Midbrain (tissue), 1 donor: Measurements from ENCODE around the gene CEP97.

Experiments
- DNase-seq: peaks from one replicate; lab custom pipeline; 2025; lab: John Stamatoyannopoulos, UW

The CEP97 gene

DNA sequence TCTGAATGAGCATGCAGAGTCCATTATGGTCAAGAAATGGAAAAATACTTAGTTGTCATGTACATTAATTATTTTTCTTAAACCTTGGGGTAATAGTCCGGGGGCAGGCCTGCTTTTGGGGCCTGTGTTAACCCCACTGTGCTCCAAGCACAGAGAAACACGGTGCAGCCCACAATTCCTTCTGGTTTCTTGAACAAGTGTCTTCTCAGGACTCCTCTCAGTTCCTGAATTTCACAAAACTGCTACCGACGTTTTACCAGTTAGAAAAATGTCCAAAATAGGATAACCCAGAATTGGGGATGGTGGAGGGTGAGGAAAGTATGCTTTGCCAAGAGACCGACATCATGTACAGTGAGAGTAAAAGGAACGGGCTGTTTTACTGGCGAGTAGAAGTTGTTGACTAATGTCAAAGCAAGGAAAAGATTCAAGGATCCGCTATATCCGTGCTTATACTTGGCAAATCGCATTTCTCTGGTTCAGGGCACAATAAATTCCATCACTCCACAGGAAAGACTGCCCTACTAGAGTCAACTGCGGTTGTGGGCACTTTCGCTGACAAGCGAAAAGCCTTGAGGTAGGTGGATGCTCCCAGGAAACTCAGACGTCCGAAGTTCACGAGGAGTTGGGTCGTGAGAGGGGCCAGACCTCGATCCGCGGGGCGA, 54.1 kb downstream of the CEP97 start:
- peak; percentile 63 for DNase-seq

GRCh38 chr3:101779047-101779821, 54.8 kb downstream of the CEP97 start, which contains the start of gene NXPE3:
TSS of gene NXPE3 (plus strand) at chr3:101779211. CDS start at chr3:101785597, 6,386 bp downstream.
- peak; percentile 94 for DNase-seq

DNA sequence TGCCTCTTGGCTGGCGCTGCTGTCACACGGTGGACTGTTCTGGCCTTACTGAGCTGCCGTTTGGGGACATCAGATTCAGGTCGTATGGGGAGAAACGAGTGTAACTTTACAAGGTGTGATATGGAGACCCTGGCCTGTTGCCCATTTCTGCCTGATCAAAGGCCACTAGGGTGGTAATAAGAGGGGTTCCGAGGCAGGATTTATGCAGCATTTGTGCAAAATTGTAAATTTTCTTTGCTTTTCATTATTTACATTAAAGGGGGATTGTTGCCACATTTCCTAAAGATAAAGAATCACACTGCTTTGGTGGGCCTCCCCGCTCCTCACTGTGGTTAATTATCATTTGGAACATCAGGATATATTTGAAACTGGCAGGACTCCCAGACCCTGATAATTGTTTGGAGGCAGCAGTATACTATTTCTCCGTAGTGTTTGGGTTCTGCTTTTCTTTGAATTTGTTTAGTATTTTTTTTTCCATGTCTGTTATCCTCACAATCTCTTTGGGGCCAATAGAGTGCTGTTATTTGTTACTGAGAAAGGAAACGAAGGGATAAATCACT, 55.5 kb downstream of the CEP97 start:
- peak; percentile 39 for DNase-seq

GRCh38 chr3:101780661-101781060, 56.2 kb downstream of the CEP97 start:
- peak; percentile 39 for DNase-seq

DNA sequence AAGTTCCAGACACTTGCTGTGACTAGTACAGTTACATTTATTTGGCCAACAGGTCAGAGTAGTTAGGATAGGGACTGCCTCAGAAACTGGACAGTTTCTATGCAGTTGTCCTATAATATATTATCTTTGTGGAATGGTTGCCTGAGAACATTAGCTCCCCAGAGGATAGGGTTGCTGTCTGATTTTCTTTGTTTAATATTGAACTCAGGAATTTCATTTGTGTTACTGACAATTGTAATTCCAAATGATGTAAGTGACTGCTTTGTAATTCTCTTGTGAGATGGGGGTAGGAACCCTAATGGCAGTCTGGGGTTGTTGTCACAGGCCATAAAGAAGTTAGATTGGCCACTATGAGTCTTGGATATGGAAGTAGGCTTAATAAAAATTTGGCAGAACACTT, 56.8 kb downstream of the CEP97 start:
- no peak for DNase-seq

DNA sequence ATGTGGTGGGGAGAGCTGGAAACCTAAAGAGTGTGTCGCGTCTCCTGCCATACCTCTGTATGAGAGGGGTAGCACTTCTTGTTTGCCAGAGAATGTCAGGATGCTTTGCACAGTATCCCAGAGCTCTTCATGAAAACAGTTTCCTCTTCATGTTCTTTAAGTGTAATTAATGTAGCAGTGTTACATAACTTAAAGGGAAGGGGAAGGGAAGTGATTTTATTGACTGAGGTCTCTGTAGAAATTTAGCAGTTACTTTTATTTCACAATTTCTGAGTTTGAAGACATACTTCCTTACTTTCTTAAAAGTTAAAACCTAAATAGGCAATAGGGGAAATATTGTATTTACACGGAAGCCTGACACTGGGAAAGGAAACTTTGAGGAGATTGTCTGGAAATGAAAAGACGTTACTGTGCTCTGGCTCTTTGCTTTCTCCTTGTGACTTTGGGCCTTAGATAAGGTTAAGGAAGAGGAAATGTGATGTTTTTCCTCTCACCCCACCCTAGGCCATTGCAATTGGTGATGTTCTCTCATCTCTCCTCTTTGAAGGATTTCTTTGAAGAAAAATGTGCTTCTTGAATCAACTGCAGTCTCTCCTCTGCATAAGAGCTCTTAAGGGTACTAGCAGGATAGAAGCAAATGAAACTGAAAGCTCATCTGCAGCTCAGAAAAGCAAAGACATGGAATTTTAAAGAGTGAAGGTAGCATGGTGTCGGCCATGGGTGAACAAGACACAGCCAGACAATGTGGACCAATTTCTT, 60.6 kb downstream of the CEP97 start:
- DNase-seq, result no peak

DNA sequence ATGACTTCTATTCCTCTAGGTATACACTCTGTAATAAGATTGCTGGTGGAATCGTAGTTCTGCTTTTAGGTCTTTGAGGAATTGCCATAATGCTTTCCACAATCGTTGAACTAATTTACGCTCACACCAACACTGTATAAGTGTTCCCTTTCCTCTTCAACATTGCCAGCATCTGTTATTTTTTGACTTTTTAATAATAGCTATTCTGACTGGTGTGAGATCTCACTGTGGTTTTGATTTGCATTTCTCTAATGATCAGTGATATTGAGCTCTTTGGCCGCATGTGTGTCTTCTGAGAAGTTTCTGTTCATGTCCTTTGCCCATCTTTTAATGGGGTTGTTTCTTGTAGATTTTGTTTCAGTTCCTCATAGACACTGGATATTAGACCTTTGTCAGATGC, 67.4 kb downstream of the CEP97 start:
- no peak for DNase-seq

- no peak for DNase-seq
Observed at GRCh38 chr3:101796077-101796680, 71.8 kb downstream of the CEP97 start.

- DNase-seq, result no peak
Observed at GRCh38 chr3:101801174-101801573, 76.8 kb downstream of the CEP97 start.

GRCh38 chr3:101802179-101802578, 77.8 kb downstream of the CEP97 start:
- DNase-seq, result no peak

DNA sequence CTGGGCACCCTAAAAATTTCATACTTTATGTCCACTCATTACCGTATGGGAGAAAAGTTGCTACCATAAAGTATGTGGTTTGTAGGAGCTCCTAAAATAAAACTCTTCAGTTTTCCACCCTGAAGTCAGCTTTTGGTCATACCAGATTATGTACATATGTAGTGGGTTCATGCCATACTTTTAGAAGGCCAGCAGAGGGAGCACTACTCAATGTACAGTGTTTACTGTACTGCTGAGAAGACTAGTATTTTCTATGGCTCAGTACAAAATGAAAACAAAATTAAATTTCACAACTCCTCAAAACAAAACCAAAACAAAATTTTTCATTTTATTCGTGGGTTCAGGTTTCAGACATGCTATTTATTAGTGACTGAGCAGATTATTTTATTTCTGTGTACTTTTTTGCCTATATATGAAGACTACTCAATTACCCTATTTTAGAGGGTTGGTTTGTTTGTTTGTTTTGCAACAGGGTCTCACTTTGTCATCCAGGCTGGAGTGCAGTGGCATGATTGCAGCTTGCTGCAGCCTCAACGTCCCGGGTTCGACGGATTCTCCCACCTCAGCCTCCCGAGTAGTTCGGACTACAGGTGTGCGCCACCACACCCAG, 78.9 kb downstream of the CEP97 start:
- peak; percentile 71 for DNase-seq

- no peak for DNase-seq
Observed at GRCh38 chr3:101803939-101804338, 79.5 kb downstream of the CEP97 start.

GRCh38 chr3:101806491-101806890, 82.1 kb downstream of the CEP97 start:
- DNase-seq, result no peak

GRCh38 chr3:101807888-101808287, 83.5 kb downstream of the CEP97 start:
- DNase-seq, result no peak

DNA sequence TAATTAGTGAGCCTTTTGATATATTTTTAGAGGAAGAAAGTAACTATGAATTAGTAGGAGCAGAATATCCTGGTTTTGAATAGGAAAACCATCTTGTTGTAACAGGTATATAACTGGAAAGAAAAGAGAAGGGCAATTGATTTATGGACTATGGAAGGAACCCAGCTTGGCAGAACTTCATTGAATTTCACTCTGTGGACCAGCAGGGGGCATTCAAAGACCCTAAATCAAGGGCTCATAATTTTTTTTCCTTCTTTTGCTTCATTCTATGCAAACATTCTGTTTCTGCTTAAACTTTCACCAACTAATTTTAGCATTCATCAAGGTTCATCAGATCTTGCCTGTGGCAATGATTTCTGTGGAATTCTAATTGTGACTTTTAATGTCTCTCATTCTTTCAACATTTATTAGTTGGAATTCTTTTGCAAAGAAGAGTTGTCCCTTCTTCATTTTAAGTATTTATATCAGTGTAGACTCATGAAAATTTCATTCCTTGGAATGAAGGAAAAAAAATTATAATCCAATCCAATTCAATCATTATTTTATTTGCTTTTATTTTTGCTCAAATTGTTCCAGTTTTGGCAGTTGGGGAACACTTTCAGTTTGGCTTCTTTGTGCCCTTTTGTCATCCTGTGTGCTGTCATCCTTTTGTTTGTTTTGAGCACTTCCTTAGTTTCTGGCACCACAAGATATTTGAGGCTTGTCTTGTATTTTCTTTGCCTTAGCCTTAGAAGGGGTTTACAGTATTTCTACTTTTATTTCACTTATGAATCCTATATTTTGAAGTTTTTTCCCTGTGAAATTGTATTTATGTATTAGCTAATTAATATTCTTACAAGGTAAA, 85.0 kb downstream of the CEP97 start:
- DNase-seq, result peak; percentile 25

DNA sequence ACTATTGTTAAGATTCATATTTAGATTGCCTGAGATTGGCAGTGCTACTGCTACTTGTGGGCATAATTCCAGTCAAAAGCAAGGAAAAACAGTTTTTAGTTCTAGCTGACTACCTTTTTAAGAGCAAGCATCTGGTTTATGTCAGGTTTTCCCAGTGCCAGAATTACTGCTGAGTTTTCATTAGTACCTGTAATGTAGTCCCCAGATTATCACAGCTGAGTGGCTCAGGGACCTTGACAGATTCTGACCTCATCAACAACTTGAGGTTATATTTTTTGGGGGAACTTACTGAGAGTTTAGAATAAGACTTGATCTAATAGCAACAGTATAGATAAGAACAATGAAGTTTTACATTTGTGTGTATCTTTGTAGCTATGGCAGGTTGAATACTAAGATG, 85.6 kb downstream of the CEP97 start:
- no peak for DNase-seq

GRCh38 chr3:101811875-101812274, 87.5 kb downstream of the CEP97 start:
- DNase-seq, result no peak

DNA sequence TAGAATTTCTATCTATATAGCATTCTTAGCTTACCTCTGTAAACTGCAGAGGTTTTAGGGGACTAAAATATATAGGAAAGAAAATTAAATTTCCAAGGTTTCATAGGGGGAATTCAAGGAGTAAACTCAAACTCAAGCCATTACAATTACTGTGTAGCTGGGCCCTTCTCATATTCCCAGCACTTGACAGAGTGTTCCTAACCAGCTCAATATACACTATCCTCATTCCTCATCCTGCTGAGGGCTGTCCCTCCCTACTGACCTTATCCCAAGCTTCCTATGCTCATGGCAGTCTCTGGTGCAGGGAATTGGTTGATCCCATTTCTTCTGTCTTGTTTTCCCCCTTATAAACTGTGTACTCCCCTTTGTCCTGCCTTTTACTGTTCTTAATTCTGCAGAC, 88.5 kb downstream of the CEP97 start:
- DNase-seq, result no peak

DNA sequence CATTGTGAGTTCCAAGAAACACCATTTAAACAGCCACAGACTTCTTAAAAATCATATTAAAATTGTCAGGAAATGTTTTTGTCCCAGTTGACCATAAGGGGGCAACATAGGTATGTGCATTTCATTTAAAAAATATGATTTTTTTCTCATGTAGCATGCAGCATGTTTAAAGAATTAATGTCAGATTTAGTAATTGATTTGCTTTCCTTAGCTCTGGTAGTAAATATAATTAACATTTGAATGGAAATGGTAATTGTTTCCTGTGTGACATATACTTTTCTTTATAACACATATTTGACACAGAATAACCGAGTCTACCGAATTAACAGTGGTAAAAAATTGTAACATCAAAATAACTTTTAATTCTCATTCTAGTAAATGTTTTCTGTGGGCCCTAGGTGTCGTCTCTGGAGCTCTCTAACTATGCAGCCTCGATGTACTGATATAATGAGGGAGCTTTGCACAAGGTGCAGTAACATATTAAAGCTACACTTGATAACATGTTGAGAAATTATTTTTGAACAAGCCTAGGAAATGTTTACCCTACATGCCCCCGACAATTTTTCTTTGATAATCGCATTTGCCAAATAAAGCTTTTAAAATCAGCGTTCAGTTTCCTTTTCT, 89.5 kb downstream of the CEP97 start:
- DNase-seq, result no peak

DNA sequence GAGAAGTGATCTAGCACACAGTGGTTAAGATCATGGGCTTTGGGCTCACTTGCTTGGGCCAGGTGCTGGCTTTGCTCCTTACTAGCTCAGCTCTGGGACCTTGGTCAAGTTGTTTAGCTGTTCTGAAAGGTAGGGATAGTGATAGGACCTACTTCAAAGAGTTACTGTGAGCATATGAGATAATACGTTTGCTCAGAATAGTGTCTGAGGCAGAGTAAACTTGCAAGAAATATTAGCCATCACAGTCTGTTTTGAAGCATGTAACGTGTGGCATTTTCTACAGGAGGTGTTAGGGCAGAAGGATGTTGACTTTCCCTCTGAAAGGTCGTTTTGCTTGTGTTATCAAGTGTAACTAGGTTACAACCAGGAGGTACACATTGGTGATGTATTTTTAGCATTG, 90.4 kb downstream of the CEP97 start:
- no peak for DNase-seq
